GM18505 (cell line): ENCODE measurements around the gene PON2.
"Not testable (repeated sequence)": the region's sequence is repeated elsewhere in the genome, so short reads cannot be mapped to it uniquely, and the experiment has no call there.

Source experiments
- ATAC-seq: cut with Tn5 transposase; IDR thresholded peaks from one replicate; pipeline ENCODE4 v1.9.1; 2021; ENCODE audit not compliant: unreplicated experiment
- POLR2A ChIP-seq: IDR thresholded peaks from 4 replicates; pipeline ENCODE4 v1.6.1; 2011; ENCODE audit warnings: borderline replicate concordance; ENCODE audit not compliant: insufficient read depth, insufficient read length; ENCODE audit errors: extremely low read depth

Gene PON2

GRCh38 chr7:95469187-95469586 is 34.4 kb upstream of the PON2 start:
- no peak for ATAC-seq
- no peak for TF ChIP-seq POLR2A

- TF ChIP-seq POLR2A = no peak
- no peak for ATAC-seq
These were observed 33.2 kb upstream of the PON2 start for GRCh38 chr7:95467912-95468607.

- ATAC-seq = not testable (repeated sequence)
These were observed 25.8 kb upstream of the PON2 start for GRCh38 chr7:95460653-95461052.

- ATAC-seq = no peak
These were observed 23.1 kb upstream of the PON2 start for GRCh38 chr7:95457947-95458346.

GRCh38 chr7:95454438-95455045 is 19.7 kb upstream of the PON2 start:
- peak; percentile 74 for ATAC-seq
- TF ChIP-seq POLR2A = no peak

More at GRCh38 chr7:95457947-95458346, 23.1 kb upstream of the PON2 start:
- TF ChIP-seq POLR2A = no peak

GRCh38 chr7:95446618-95447017 is 11.8 kb upstream of the PON2 start:
- ATAC-seq = no peak
- no peak for TF ChIP-seq POLR2A

- ATAC-seq = no peak
- TF ChIP-seq POLR2A = no peak
These were observed 10.0 kb upstream of the PON2 start for GRCh38 chr7:95444796-95445195.

- TF ChIP-seq POLR2A = no peak
- no peak for ATAC-seq
These were observed 6.4 kb upstream of the PON2 start for GRCh38 chr7:95441042-95441823.

GRCh38 chr7:95440394-95441038 is 5.7 kb upstream of the PON2 start:
- no peak for TF ChIP-seq POLR2A
- no peak for ATAC-seq

- no peak for TF ChIP-seq POLR2A
- no peak for ATAC-seq
These were observed 1.6 kb upstream of the PON2 start for GRCh38 chr7:95436407-95436806.

GRCh38 chr7:95435422-95435780 is 573 bp upstream of the PON2 start:
- ATAC-seq = no peak
- TF ChIP-seq POLR2A = no peak

- TF ChIP-seq POLR2A = no peak
- peak; percentile 1 for ATAC-seq
These were observed 774 bp downstream of the PON2 start for GRCh38 chr7:95433952-95434556.

- TF ChIP-seq POLR2A = no peak
- ATAC-seq = no peak
These were observed 1.7 kb downstream of the PON2 start for GRCh38 chr7:95433129-95433528.

GRCh38 chr7:95432606-95433005 is 2.2 kb downstream of the PON2 start:
- no peak for ATAC-seq
- TF ChIP-seq POLR2A = no peak

GRCh38 chr7:95430864-95431263 is 4.0 kb downstream of the PON2 start:
- no peak for ATAC-seq

More at GRCh38 chr7:95430864-95431263, 4.0 kb downstream of the PON2 start:
- no peak for TF ChIP-seq POLR2A
